ENCODE results near the gene P2RY2. TPM values are rescaled to one million over a fixed set of nuclear protein-coding genes. Genes with fewer than 3 reads are reported as not detected.

The P2RY2 gene
- total RNA-seq, 1 experiment from 2014 or later: 0.26 TPM

- H4K91ac ChIP-seq (ENCODE audit: insufficient read length, low read depth, low read length): no peak overlapping the region
- no peak overlapping the region for H3K4ac ChIP-seq (ENCODE audit: low read depth, low read length)
- no peaks in the 10 kb centered on the region for H3K79me2 ChIP-seq (ENCODE audit: insufficient read depth, low read length)
- no peak overlapping the region for H2BK15ac ChIP-seq (ENCODE audit: low read depth, low read length)
- H4K5ac ChIP-seq (ENCODE audit: insufficient read length, low read depth, low read length): no peak overlapping the region
- Mint-ChIP-seq H3K4me1 (peaks cover 12 to 13% of the 10 kb centered on the region in 2 experiments), H3K4me3 (no peak overlapping the region), H3K27me3 (ENCODE audit: low read depth) (peaks cover 3% of the 10 kb centered on the region), H3K36me3 (ENCODE audit: insufficient read depth in 1 of 3, low read depth in 3 of 3) (no peaks in the 10 kb centered on the region), H3K27ac (no peak overlapping the region), H3K9me3 (no peaks in the 10 kb centered on the region)
- no peak overlapping the region for H2AFZ ChIP-seq (ENCODE audit: low read length)
- no peak overlapping the region for H3K23ac ChIP-seq (ENCODE audit: insufficient read length, low read depth, low read length)
- no peaks in the 10 kb centered on the region for H3K27me3 ChIP-seq (ENCODE audit: insufficient read depth, low read length)
- no peaks in the 10 kb centered on the region for H3K9me3 ChIP-seq (ENCODE audit: control insufficient read depth, low read depth, low read length)
- no peak for DNase-seq
- no peaks in the 10 kb centered on the region for H4K20me1 ChIP-seq (ENCODE audit: control insufficient read depth, insufficient read depth, insufficient read length)
- H3K79me1 ChIP-seq (ENCODE audit: insufficient read depth, low read depth, low read length, poor library complexity, severe bottlenecking): no peaks in the 10 kb centered on the region
- no peak overlapping the region for H2BK12ac ChIP-seq (ENCODE audit: insufficient read length, low read depth, low read length)
- H3K18ac ChIP-seq (ENCODE audit: insufficient read length, low read depth, low read length): no peak overlapping the region
- no peak overlapping the region for H3K4me2 ChIP-seq (ENCODE audit: insufficient read depth, insufficient read length, low read length)
- no peak for TF ChIP-seq CTCF (conservative IDR thresholded peaks at IDR 0.05)
- no peak overlapping the region for H4K8ac ChIP-seq (replicated peaks; ENCODE audit: insufficient read length, low read depth, low read length)
- H3K27ac ChIP-seq (ENCODE audit: insufficient read length, low read depth, low read length): no peak overlapping the region
- H3K9ac ChIP-seq (ENCODE audit: extremely low read depth, insufficient read length, low read length): no peak overlapping the region
- no peak overlapping the region for H2BK120ac ChIP-seq (ENCODE audit: low read depth, low read length, poor library complexity, severe bottlenecking)
- H2BK20ac ChIP-seq (ENCODE audit: low read depth, low read length, poor library complexity, severe bottlenecking): no peak overlapping the region
- WGBS (ENCODE audit: extremely low coverage, insufficient read length, low lambda C conversion rate): no CpG with 5 or more reads among the region's 8 CpGs
- no peak overlapping the region for H3K56ac ChIP-seq (ENCODE audit: insufficient read length, low read depth, low read length)
- H3T11ph ChIP-seq (ENCODE audit: low read length): no peak overlapping the region
- no peaks in the 10 kb centered on the region for H3K4me1 ChIP-seq (ENCODE audit: insufficient read depth, low read length)
- H2BK5ac ChIP-seq (ENCODE audit: insufficient read length, low read length): no peak overlapping the region
- no peak overlapping the region for H3K14ac ChIP-seq (ENCODE audit: insufficient read depth, low read length)
- no peak overlapping the region for H2AK5ac ChIP-seq (ENCODE audit: insufficient read length, low read length)
- no peaks in the 10 kb centered on the region for H3K23me2 ChIP-seq (ENCODE audit: insufficient read length, low read depth, low read length, poor library complexity, severe bottlenecking)
These were observed 28.8 kb upstream of the P2RY2 start for GRCh38 chr11:73189315-73189714.
